Measurements from ENCODE around the gene DHRS7B.

Gene DHRS7B

GRCh38 chr17:21214015-21214776 lies 87.4 kb downstream of the DHRS7B start, which contains the start of gene TMEM11:
TSS of gene TMEM11 (minus strand) at chr17:21214161. CDS start at chr17:21214152, 9 bp downstream.
- H3K4me3 ChIP-seq (ENCODE audit: low read length): peak within 1 kb of the TSS; percentile 81
- no peak for TF ChIP-seq CTCF (IDR thresholded peaks at IDR 0.05; ENCODE audit: insufficient read depth, low read depth, low read length, missing control alignments)
- DNase-seq (ENCODE audit: low read depth): peak; percentile 98

- TF ChIP-seq CTCF (IDR thresholded peaks at IDR 0.05; ENCODE audit: insufficient read depth, low read depth, low read length, missing control alignments): no peak
- H3K4me3 ChIP-seq (ENCODE audit: low read length): peak overlapping the region; percentile 81
- DNase-seq (ENCODE audit: low read depth): peak; percentile 17
Observed at GRCh38 chr17:21214777-21215541, 88.2 kb downstream of the DHRS7B start.

- H3K4me3 ChIP-seq (ENCODE audit: low read length): no peak overlapping the region
- peak; percentile 86 for DNase-seq (ENCODE audit: low read depth)
Observed at GRCh38 chr17:21215935-21216334, 89.2 kb downstream of the DHRS7B start.

GRCh38 chr17:21217346-21217745 lies 90.6 kb downstream of the DHRS7B start:
- DNase-seq (ENCODE audit: low read depth): no peak
- no peak for TF ChIP-seq CTCF (IDR thresholded peaks at IDR 0.05; ENCODE audit: insufficient read depth, low read depth, low read length, missing control alignments)
- H3K4me3 ChIP-seq (ENCODE audit: low read length): no peak overlapping the region

More at GRCh38 chr17:21215935-21216334, 89.2 kb downstream of the DHRS7B start:
- TF ChIP-seq CTCF (IDR thresholded peaks at IDR 0.05; ENCODE audit: insufficient read depth, low read depth, low read length, missing control alignments): no peak

- DNase-seq (ENCODE audit: low read depth): no peak
- TF ChIP-seq CTCF (IDR thresholded peaks at IDR 0.05; ENCODE audit: insufficient read depth, low read depth, low read length, missing control alignments): no peak
- no peak overlapping the region for H3K4me3 ChIP-seq (ENCODE audit: low read length)
Observed at GRCh38 chr17:21218101-21218500, 91.3 kb downstream of the DHRS7B start.

- no peak for DNase-seq (ENCODE audit: low read depth)
- TF ChIP-seq CTCF (IDR thresholded peaks at IDR 0.05; ENCODE audit: insufficient read depth, low read depth, low read length, missing control alignments): no peak
- no peak overlapping the region for H3K4me3 ChIP-seq (ENCODE audit: low read length)
Observed at GRCh38 chr17:21218831-21219380, 92.1 kb downstream of the DHRS7B start.

All from epithelial cell of esophagus (primary cell).